Activated CD8-positive, alpha-beta memory T cell treated with anti-CD3 and anti-CD28 coated beads for 48 hours (primary cell): ENCODE results near the gene TTC39C.
"Not testable (repeated sequence)": the region's sequence is repeated elsewhere in the genome, so short reads cannot be mapped to it uniquely, and the experiment has no call there.

Source experiments
- DNase-seq, 3 experiments: peaks; one replicate each; pipeline ENCODE4 v3.0.0-alpha.2; 2020; ENCODE audit warnings: low read depth in 2 of 3, low spot score in 2 of 3

TTC39C gene

DNA sequence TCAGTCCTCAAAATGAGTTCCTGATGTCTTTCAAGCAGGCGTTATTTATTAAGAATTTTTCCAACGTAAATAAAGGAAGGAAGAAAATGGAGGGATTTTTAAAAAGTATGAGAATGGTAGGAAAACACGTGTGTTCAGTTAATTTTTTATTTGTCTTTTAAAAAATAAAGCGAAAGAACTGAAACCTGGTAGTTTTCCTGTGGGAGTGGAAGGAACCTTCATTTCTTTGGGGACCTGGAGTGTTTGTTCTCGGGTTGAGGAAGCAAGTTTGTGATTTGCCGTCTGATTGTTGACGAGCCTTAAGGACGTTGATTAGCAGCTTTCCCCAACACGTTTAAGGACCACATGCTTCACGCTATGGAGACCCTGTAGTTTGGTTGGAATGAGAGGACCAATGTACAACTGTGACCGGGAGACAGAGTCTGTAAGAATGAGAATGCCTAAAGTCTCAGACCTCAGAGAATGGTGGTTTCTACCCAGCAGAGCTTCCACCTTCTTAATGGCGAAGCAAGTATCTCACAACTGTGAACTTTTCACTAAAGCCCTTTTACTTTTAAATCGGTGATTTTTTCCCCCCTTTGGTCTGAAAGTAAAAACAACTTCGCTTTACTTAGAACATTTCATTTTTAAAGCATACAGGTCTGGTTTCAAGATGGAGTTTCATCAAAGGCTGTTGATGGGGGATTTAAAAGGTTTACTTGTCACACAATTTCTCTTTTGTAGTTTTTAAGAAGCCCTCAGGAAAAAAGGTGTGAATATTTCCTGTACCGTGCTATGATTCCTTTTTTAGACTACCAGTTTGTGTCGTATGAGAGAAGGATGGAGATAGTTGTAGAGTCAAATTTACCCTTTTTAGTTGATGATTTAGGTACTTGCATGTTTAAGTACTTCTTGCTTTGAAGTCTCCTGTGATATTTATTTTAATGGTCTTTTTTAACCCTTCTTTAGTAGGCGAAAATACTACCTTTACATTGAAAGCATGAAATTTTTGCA is 1.4 kb downstream of the TTC39C start:
- DNase-seq = no peak

DNA sequence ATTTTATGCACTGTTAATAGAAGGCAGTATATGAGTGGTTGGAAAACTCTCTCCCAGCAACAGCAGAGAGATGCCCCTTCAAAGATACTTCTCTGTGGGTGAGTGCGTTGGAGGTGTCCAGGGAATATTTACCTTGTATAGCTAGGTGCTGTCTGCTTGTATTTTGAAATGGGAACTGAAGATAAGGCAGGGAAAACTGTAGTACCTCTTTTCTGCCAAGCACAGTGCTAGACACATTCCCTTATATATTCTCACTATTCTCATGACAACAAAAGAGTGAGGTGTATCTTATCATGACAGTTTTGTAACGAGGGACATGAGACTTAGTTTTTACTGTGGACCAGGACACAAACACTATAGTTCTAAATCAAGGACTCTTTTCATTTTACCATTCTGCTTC is 2.1 kb downstream of the TTC39C start:
- no peak for DNase-seq

DNA sequence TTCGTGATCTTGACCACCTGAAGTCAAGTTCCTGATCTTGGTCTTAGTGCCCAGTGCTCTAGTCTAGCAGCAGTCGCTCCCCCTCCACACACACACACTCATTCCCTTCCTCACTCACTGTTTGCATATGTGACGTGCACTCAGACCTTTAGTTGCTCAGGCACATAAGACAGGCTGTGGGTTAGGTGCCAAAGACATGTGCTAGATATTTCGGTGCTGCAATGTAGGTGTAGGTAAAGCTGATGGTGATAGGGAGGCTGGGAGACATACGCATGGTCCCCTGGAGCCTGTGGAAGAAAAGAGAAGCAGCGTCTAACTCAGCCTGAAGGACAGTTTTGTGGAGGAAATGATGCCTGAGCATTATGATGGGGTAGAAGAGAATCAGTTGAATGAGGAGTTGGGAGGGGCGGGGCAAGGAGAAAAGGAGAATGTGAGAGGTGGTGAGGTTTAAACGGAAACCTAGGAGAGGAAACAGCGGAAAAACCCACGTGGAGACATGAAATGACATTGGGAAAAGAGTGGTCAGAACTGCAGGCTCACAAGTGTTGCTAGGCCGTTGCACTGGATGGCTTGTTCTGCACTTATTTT is 3.8 kb downstream of the TTC39C start:
- DNase-seq = no peak

DNA sequence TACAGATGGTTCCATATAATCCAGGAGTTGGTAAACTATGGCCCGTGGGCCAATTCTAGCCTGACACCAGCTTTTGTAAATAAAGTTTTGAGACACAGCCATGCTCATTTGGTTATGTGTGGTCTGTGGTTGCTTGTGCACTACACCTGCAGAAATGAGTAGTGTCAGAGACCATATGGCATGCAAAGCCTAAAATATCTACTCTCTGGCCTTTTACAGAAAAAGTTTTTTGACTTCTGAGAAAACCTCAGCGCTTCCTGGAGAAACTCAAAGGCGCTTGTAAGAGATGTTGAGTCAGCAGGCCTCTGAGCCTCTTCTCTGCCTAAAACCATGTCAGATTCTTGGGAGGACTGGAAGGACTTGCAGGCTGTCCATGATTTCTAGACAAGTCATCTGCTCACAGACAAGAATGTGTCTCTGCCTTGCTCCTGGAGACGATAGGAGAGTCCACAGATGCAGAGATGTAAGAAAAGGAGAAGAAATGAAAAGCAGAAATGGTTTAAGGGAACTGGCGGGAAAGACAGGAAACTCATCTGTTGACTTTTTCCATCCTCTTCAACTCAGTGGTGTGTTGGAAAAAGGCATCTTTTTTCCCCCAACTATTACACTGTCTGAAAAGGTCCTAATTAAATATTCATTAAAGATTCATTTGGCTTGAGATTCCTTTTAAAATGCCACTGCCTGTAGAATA is 5.2 kb downstream of the TTC39C start:
- peak in 1 of 3 experiments; percentile 24 for DNase-seq

DNA sequence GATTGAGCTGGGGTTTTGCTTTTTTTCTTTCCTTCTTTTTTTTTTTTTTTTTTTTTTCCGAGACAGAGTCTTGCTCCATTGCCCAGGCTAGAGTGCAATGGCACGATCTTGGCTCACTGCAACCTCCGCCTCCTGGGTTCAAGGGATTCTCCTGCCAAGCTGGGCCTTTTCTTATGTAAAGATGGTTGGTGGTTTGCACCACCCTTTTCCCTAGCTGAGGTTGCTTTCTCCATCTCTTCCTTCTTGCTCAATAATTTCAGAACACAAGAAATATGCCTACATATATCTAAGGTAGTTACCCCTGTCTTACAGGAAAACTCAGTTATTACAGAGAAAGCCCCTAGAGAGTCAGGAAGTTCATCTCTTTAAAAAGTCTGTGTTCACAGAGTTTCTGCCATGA is 7.0 kb downstream of the TTC39C start:
- no peak for DNase-seq

DNA sequence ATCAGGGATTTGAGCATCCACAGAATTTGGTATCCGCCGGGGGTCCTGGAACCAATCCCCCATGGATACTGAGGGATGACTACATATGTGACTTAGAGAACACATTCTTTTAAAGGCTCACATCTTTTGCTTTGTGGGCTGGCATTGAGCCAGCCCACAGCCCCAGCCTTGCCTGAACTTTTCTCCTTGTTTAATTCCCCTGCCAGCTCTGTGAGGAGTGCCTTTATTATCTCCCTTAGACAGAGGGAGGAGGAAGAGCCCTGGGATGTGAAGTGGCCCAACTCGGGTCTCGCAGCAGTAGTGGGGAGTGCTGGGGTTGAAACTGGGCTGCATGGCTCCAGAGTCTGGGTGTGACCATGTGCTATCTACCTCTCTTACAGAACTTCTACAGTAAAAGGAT is 7.6 kb downstream of the TTC39C start:
- no peak for DNase-seq

DNA sequence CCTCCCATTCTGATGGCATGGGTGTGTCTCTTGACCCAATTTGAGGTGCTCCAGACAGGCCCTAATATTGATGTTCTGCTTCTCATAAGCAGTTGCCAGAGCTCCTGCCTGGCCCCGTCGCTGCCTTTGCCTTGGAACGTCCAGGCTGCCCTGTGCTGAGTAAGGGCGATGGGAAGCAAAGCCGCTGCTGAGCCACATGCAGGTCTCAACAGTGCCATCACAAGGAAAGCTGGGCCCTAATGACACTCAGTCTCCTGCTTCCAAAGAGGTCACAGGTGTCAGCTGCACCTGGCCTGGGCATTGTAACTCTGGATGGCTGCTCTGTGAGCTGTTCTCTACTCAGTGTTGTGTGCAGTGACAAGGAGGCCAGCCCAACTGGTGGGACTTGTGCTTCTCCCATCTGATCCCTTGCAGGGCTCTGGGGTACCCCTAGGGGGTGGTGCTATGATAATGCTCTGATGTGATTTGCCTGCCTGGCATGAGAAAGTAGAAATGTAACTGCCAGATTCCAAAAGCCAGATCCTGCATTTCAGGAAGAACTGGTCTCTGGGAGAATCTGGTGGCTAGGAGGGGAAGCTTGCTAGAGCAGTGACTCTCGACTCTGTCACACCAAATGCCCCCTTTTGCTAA is 8.7 kb downstream of the TTC39C start:
- no peak for DNase-seq

DNA sequence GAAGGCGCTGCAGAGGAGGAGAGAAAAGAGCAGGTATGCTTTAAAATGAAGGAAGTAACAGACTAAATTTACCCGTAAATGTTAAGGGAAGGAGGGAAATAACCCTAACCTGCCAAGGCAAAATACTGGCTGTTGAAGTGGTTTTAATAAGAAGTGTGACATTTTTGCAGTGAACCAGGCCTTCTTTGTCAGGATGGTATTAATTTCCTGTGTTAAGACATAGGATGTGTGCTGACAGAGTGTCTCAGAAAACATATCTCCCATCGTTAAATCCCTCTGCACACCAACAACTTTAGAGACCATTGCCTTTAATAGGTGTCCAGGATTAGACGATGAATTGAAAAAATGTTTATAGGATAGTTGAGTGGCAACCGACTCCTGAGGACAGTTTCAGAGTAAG is 9.9 kb downstream of the TTC39C start:
- no peak for DNase-seq

DNA sequence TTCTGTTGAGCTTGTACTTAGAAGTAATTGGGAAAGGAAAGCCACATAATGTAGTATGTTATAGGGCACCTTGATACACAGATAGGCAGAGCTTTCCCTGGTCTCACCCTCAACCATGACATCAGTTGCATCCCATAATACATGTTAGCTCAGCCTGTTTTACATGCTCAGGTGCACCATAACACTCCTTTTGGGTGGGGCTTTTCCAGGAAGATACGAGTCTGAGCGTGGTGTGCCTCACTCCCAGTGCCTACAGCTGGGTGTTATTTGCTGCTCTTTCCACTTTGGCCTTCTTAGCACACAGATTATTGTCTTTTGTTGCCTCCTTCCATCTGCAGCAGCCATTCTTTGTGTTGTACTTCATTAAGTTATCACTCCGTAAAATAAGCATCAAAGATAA is 11.9 kb downstream of the TTC39C start:
- DNase-seq = no peak

DNA sequence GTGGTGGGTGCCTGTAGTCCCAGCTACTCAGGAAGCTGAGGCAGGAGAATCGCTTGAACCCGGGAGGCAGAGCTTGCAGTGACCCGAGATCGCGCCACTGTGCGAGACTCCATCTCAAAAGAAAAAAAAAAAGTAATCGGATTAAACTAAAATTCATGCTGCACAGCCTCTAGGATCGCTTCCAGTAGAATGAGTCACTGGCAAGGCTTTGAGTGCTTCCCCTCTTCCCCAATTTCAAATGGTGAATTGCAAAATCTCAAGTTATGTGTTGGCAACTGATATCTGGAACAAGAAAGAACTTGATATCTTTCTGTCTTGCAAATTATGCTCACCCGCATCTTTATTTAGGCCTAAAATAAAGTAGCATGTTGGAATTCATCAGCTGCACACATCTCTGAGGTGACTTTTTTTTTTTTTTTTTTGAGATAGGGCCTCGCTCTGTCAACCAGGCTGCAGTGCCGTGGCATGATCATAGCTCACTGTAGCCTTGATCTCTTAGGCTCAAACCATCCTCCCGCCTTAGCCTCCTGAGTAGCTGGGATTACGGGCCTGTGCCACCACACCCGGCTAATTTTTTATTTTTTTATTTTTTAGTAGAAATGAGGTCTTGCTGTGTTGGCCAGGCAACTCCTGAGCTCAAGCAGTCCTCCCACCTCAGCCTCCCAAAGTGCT is 12.7 kb downstream of the TTC39C start:
- no peak for DNase-seq

DNA sequence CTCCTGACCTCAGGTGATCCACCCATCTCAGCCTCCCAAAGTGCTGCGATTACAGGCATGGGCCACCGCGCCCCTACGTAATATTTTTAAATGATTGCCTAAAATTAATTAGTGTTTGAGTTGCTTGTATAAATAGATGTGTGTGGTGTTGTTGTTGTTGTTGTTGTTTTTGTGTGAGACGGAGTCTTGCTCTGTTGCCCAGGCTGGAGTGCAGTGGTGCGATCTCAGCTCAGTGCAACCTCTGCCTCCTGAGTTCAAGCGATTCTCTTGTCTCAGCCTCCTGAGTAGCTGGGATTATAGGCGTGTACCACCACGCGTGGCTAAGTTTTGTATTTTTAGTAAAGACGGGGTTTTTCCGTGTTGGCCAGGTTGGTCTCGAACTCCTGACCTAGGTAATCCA is 14.4 kb downstream of the TTC39C start:
- DNase-seq = not testable (repeated sequence)

DNA sequence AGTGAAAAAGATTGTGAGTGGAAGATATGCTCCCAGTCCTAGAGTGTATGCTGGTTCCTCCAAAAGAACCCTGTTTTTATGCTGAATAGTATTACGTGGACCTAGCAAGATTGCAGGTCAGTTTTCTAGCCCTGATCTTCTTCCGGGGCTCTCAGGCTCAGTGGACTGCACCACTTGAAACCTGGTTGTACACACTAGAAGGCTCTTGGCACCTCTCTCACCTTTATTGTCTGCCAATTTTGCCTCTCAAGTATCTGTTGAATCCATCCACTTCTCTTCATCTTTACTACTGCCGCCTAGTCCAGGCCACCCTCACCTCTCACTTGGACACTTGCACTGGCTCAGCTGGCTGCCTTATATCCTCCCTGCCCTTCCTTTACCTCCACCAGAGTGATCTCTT is 16.8 kb downstream of the TTC39C start:
- no peak for DNase-seq

DNA sequence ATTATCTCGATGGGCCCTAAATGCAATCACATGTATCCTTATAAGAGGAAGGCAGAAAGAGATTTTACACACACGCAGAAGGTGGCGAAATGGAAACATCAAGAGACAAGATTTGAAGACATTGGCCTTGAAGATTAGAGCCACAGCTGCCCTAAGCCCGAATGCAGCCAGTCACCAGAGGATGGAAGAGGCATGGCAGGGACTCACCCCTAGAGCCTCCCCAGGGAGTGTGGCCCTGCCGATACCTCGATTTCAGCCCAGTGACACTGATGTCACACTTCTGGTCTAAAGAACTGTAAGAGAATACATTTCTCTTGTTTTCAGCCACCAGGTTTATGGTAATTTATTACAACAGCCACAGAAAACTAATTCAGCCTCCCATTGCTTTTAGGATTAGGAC is 17.4 kb downstream of the TTC39C start:
- DNase-seq = no peak

DNA sequence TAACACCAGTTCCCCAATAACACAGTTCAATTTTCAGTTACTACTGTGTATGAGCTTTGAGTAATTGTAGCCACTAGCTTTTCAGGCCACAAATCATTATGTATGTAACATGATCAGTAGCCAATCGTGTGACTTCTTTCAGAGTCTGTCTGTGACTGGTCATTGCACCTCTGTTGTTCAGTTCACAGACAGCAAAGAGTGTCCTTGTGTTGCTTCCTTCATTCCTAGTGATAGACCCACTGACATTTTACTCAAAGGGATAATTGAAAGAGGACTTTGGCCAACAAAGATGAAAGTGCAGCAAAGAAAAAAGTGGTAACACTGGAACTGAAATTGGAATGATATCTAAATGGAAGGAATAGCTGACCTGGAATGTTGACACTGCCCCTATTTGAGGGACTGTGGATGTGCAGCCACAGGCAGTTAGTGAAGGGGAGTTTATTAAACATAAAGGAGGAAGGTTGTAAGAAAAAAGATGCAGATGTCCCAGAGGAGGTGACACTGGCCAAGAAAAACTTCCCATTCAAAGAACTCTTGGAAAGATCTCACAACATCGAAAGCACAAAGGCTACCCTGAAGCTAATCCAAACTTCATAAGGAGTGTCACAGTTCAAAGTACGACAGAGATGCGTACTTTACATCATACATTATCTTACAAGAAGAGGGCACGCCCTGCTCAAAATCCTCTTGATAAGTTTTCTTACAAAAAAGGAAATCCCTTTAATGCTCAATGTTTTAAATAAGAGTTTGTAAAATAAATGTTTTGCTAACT is 19.3 kb downstream of the TTC39C start:
- DNase-seq = no peak

DNA sequence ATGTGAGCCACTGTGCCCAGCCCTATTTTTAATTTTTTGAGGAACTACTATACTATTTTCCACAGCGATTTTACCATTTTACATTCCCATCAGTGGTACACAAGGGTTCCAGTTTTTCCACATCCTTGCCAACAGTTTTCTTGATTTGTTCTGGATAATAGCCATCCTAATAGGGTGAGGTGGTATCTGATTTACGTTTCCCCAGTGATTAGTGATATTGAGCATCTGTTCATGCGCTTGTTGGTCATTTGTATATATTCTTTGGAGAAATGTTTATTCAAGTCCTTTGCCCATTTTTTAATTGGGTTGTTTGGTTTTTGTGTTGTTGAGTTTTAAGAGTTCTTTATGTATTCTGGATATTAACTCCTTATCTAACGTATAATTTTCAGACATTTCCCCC is 20.8 kb downstream of the TTC39C start:
- no peak for DNase-seq

DNA sequence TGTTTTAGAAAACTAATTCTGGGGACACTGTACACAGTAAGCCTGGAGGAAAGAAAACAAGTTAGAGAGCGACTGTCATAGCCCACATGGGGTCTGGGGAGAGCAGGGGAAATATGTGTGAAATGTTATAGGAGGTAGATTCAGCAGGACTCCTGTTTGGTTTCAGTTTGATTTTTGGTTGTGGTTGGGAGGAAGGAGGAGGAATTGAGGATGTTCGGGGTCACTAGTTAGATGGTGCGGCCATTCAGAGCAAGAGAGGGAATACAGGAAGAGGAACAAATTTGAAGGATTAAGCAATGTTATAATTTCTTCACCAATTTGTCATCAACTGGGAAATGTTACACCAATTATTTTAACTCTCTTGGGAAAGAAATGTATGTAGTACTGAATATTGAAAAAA is 25.1 kb downstream of the TTC39C start:
- no peak for DNase-seq

DNA sequence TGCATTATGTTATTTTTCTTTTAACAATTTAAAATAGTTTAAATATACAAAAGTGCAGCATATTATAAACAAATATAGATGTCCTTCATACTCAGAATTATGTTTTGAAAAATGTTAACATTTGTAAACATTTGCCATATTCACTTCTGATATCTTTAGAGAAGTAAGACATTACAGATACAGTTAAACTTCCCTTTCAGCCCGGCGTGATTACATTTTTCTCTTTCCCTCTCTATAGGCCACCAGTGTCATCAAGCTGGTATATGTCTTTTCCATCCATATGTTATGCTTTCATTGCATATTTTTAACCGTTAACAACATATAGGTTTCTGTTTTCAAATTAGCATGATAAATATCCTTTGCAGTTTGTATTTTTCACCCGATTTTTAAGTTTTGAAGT is 27.1 kb downstream of the TTC39C start:
- no peak for DNase-seq

DNA sequence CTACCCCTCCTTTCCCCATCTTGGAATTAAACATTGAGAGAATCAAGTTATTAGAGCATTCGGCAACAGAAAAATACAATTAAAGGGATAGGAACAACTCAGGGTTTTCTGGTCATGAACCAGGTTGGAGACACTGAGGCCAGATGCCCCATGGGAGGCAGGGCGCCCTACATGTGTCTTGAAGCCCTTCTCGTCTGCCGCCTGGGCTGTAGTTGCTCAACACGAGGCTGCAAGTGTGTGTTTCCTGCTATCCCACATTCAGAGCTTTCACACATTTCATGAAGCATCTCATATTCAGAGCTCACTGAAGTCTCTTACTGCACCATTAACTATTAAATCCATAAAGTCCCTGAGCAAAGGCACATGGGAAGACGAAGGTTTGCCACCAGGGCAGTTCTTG is 28.8 kb downstream of the TTC39C start:
- DNase-seq = no peak

DNA sequence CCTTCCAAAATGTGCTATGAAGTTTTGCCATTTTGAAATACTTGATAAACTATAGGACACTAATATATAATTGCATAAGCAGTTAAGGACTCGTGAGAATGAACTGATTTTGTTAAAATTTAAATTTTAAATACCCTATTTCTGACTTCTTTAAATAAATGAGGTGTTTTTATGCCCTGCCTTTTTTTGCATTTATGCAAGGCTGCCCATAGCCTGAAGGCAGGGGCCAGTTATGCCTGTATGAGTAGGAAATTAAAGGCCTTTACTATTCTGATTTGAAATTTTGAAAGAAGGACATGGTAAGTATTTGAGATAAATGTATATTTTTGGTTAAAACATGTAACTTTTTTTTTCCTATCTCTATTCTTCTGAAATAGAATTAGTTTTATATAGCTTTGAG is 33.7 kb downstream of the TTC39C start:
- no peak for DNase-seq

DNA sequence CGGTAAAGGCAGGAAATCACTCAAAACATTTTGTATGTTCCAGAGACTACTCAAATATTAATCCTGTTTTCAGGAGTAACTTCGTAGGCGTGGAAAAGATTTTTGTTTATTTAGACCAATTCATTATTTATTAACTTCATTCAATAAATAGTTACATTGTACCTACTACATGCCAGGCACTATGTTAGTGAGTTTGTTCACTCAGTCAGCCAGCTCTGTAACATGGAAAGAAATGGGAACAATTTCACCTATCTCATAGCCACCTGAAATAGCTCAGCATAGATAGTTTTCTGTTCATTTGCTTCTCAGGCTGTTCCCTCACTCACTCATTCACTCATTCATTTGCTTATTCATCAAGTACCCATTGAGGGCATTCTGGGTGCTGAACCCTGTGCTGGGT is 34.6 kb downstream of the TTC39C start:
- no peak for DNase-seq
